Left renal cortex interstitium (tissue), 4 donors: ENCODE measurements around the gene PIGQ. TPM values are rescaled to one million over a fixed set of nuclear protein-coding genes. Genes with fewer than 3 reads are reported as not detected.

ENCODE experiments used
- DNase-seq, 4 donors: peaks; one replicate each; pipeline ENCODE4 v3.0.0-alpha.2; 2013; ENCODE audit warnings: low read depth in 4 of 4, low spot score in 2 of 4, missing footprints in 1 of 4
- polyA plus RNA-seq, 4 donors: library from polyadenylated mRNA; unstranded; fragments of 120-200 nt; gene quantifications; one replicate each; pipeline ENCODE4 v1.2.1, GENCODE V29; 2013; ENCODE audit not compliant: insufficient read length in 4 of 4

Gene PIGQ
- polyA plus RNA-seq, 4 donors = 44.9 to 92.7 (median 76.9) TPM

GRCh38 chr16:583470-583814 lies 13.7 kb downstream of the PIGQ start:
- DNase-seq = no peak

- no peak for DNase-seq
These were observed 14.2 kb downstream of the PIGQ start for GRCh38 chr16:583815-584591.

DNA sequence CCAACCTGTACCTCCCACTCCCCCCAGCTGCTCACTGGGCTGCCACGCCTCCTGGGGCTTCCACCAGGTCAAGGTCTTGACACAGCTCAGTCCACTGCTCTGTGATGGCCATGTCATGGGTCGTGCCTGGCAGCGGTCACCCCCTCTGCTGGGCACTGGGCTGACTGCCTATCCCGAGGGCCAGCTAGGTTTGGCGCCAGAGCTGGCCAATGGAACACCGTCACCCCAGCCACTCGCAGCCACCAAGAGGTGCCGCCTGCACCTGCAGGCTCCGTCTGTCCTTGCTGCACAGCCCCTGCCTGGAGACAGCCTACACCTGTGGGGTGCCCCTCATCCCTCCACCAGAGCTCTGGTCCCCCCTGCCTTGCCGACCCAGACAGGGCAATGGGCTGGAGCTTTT lies 15.6 kb downstream of the PIGQ start:
- DNase-seq = no peak

GRCh38 chr16:586047-586644 lies 16.4 kb downstream of the PIGQ start:
- no peak for DNase-seq

- no peak for DNase-seq
These were observed 17.1 kb downstream of the PIGQ start for GRCh38 chr16:586645-587590.

- no peak for DNase-seq
These were observed 18.8 kb downstream of the PIGQ start for GRCh38 chr16:588639-588888.

GRCh38 chr16:588889-589657 lies 19.3 kb downstream of the PIGQ start:
- peak; percentile 89 to 97 (median 94) for DNase-seq

DNA sequence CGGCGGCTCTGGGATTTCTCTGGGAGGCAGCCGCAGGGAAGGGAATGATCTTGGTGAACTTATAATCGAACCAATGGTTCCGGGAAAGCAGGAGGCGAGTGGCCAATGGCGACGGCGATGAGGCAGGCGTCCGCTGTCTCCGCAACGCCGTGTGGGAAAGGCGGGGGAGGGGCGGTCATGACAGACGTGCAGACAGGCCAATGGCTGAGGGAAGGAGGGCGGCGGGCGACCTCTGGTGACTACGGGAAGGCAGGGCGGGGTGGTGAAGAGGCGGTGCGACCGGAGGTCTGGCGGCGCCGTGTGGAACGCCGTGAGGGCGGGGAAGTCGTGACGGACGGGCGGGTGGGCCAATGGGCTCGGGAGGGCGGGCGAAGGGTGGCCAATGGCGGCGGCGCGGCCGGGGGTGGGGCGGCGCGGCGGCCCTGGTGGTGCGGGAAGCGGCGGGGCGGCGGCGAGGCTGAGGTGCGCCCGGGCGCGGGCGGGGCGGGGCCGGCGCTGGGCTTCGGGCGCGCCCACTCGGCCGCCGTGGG lies 20.0 kb downstream of the PIGQ start, which contains the start of gene RAB40C:
Gene RAB40C (plus strand): TSS at position 409 of the 530 bp plus-strand sequence. CDS start 226 bp downstream, outside the sequence.
- DNase-seq = peak; percentile 93 to 99 (median 95)

DNA sequence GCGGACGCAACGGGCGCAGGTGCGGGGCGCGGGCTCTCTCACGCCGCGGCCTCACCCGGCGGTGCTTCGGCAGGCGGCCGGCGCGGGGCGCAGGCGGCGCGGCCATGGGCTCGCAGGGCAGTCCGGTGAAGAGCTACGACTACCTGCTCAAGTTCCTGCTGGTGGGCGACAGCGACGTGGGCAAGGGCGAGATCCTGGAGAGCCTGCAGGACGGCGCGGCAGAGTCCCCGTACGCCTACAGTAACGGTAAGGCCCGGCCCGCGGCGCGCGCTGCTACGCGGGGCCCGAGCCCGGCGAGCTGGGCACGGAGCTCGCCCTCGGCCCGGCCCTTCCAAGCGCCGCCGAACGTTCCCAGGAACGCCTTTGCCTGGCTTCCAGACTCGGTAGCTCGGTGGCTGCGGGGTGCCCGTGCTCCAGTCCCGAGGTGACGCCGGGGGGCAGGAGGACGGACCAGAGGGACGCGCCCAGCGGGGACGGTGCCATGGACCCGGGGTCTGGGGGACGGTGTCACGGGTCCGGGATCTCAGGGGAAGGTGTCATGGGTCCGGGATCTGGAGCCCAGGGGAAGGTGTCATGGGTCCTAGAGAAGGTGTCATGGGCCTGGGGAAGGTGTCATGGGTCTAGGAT lies 20.5 kb downstream of the PIGQ start:
- DNase-seq = no peak

DNA sequence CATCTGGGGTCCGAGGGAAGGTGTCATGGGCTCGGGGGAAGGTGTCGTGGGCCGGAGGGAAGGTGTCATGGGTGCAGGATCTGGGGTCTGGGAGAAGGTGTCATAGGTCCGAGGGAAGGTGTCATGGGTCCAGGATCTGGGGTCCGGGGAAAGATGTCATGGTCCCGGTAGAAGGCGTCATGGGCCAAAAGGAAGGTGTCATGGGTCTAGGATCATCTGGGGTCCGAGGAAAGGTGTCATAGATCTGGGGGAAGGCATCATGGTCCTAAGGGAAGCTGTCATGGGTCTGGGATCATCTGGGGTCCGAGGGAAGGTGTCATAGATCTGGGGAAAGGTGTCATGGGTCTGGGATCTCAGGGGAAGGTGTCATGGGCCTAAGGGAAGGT lies 21.0 kb downstream of the PIGQ start:
- DNase-seq = no peak

GRCh38 chr16:591231-591630 lies 21.5 kb downstream of the PIGQ start:
- no peak for DNase-seq

GRCh38 chr16:591892-592517 lies 22.2 kb downstream of the PIGQ start:
- no peak for DNase-seq

- no peak for DNase-seq
These were observed 22.9 kb downstream of the PIGQ start for GRCh38 chr16:592518-593306.

- DNase-seq = no peak
These were observed 23.6 kb downstream of the PIGQ start for GRCh38 chr16:593406-593805.

DNA sequence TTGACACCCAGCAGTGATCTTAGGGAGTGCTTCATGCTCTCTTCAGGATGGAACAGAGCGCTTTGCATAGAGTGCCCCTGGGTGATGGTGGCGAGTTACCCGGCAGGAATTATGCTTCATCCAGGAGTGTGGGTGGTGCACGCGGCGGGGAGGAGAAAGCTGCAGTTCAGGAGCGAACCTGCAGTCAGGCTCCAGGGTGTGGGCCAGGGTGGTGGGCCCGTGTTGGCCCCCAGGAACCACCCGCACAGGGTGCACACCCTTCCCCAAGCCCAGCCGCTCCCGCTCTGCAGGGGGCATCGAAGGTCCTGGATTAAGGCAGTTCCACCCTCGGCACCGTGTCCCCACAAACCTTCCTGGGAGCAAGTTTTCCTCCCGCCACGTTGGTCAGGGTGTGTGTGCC lies 24.0 kb downstream of the PIGQ start:
- no peak for DNase-seq

DNA sequence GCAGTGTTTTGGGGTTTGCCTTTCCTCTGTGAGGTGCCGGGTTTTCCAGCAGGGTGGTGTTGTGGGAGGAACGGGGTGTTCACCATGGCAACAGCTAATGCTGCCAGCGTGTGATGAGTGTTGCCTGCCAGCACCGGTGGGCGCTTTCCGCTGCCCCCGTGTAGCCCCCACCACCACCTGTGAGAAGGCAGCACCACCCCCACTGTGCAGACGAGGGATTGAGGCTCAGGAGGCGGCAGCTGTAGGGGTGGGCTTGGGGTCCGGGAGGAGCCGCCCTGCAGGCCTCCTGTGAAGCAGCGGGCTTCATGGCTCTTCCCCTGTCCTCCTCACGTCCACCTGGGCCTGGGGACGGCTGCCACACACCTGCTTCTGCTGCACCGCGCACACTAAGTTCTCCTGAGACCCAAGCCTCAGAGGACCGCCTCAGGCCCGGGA lies 25.3 kb downstream of the PIGQ start:
- no peak for DNase-seq

- no peak for DNase-seq
These were observed 26.4 kb downstream of the PIGQ start for GRCh38 chr16:595942-596735.

DNA sequence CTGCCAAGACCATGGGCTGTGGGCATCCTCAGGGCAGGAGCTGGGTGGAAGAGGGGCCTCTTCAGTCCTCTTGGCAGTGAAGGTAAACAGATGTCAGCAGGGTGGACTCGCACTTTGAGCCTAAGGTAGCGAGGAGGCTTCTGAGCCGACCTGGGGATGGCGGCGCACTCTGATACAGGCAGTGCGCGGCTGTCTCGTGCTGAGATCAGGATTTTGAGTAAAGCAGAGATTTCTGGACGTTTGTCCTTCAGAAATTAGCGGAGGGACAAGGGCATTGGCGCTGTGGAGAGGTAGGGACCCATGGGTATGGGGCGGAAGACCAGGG lies 26.9 kb downstream of the PIGQ start:
- no peak for DNase-seq
